Endothelial cell of umbilical vein (primary cell): ENCODE data around the gene CDH23.

ENCODE experiments used
- CTCF ChIP-seq, 2 donors: IDR thresholded peaks; 1 replicate in 1 of 2; 2 replicates in 1 of 2; pipeline ENCODE4 v1.5.1; 2011; ENCODE audit warnings: low read length in 2 of 2, mild to moderate bottlenecking in 2 of 2, moderate library complexity in 2 of 2, control low read depth in 1 of 2, inconsistent platforms in 1 of 2, low read depth in 1 of 2; ENCODE audit not compliant: insufficient read depth in 1 of 2; ENCODE audit errors: extremely low read depth in 1 of 2
- EZH2 ChIP-seq: IDR thresholded peaks from 2 replicates; pipeline ENCODE4 v1.6.1; 2012; ENCODE audit warnings: borderline replicate concordance, low read depth, mild to moderate bottlenecking, moderate library complexity, low read length, inconsistent platforms; ENCODE audit not compliant: severe bottlenecking
- JUN ChIP-seq: IDR thresholded peaks from 2 replicates; pipeline ENCODE4 v1.6.1; 2011; ENCODE audit warnings: borderline replicate concordance, low read depth; ENCODE audit not compliant: insufficient read length, insufficient read depth
- POLR2A ChIP-seq: IDR thresholded peaks from 2 replicates; pipeline ENCODE4 v1.6.1; 2012; ENCODE audit warnings: low read depth, mild to moderate bottlenecking, control low read depth, low read length
- POLR2AphosphoS5 ChIP-seq: IDR thresholded peaks from 2 replicates; pipeline ENCODE4 v1.6.1; 2012; ENCODE audit warnings: low read depth, mild to moderate bottlenecking, control low read depth, low read length, moderate library complexity; ENCODE audit not compliant: insufficient read depth

DNA sequence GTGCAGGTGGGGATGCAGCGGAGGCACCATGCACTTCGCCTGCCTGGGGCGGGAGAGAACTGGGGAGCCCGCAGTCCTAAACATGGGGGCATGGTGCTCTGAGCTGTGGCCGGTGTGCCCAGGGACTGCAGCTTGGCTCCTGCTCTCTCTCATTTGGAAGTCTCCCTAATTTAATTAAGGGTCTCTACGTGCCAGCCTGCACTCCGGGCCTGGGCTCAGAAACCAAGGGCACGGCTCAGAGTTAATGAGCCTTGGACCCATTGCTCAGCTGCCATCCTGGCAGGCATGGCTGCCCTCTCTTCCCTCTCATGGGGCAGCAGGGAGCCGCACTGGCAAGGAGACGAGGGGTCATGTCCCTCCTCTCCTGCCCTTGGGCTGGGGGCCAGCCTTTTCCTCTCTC, 115.6 kb downstream of the CDH23 start:
- TF ChIP-seq CTCF (IDR thresholded peaks at IDR 0.05; ENCODE audit: extremely low read depth in 1 of 2, insufficient read depth in 1 of 2, low read depth in 1 of 2, low read length in 2 of 2) (no peak), EZH2 (no peak), POLR2AphosphoS5 (no peak), POLR2A (no peak), JUN (no peak)
